GM06990 (cell line): ENCODE data around the gene SHMT2.
A peak's percentile ranks its signal among the peaks of the same experiment; 100 is the strongest.

Source experiments
- DNase-seq: peaks from one replicate; pipeline ENCODE4 v3.0.0-alpha.2; 2011; ENCODE audit not compliant: insufficient read length; ENCODE audit errors: extremely low read depth
- H3K27me3 ChIP-seq: replicated peaks from 2 replicates; pipeline ENCODE4 v1.6.0; 2011; ENCODE audit warnings: low read length; ENCODE audit not compliant: control insufficient read depth, insufficient read depth
- H3K36me3 ChIP-seq: 2 replicates; pipeline ENCODE4 v1.5.1; 2011; ENCODE audit warnings: low read length; ENCODE audit not compliant: control insufficient read depth, insufficient read depth
- H3K4me3 ChIP-seq: replicated peaks from 2 replicates; pipeline ENCODE4 v1.5.1; 2011; ENCODE audit warnings: low read depth, mild to moderate bottlenecking, control low read depth, low read length
- CTCF ChIP-seq: IDR thresholded peaks from 2 replicates; pipeline ENCODE4 v1.5.1; 2011; ENCODE audit warnings: low read length, control low read depth, mild to moderate bottlenecking, inconsistent platforms; ENCODE audit not compliant: insufficient read depth, poor library complexity, severe bottlenecking

SHMT2 gene

DNA sequence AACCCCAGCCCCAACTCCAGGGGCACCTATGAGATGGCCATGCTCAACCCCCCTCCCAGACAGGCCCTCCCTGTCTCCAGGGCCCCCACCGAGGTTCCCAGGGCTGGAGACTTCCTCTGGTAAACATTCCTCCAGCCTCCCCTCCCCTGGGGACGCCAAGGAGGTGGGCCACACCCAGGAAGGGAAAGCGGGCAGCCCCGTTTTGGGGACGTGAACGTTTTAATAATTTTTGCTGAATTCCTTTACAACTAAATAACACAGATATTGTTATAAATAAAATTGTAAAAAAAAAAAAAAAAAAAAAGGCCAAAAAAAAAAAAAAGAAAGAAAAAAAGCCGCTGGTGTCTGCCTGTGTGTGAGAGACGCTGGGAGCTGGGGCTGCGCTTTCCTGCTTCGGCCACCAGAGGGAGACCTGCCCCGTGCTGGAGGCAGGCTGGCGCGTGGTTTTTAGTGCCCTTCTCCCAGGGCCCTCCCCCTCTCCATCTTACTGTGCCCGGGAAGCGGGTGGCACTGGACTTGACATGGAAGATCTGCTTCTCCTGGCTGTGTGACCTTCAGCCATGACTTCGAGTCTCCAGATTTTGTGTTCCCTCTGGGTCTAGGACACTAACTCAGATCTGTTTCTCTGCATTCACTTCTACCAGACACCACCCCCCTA, 16.3 kb upstream of the SHMT2 start:
- Histone ChIP-seq H3K27me3 (peaks cover 7% of the 10 kb centered on the region), H3K4me3 (no peak overlapping the region), H3K36me3 (no peaks in the 10 kb centered on the region)
- peak; percentile 99 for TF ChIP-seq CTCF
- DNase-seq, result peak; percentile 75

DNA sequence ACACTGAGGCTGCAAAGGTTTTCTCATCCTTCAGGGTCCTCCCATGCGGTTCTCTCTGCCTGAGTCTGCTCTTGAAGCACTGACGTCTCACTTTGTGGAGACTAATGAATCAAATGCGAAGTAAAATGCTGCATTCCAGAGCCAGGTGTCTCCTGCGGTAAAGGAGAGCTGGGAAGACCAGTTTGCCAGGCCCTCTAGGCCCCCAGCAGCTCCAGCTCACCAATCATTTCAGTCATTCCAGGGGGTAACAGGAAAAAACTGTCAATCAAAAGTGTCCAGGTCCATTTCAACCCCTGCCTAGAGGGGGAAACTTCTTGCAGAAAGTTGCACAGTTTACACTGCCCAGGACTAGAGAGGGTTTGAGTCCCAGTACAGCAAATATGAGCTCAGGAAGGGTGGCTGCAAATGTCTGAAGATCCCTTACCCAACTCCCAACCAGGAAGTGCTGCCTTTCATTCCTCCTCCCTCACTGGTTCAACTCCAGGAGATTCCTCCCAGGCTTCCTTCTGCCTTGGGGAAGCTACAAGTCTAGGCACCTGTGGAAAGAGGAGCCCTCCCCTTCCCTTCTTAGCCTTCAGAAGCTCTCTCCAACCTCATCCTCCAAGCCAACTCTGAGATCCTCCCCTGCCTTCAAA, 15.6 kb upstream of the SHMT2 start:
- Histone ChIP-seq H3K27me3 (peaks cover 7% of the 10 kb centered on the region), H3K4me3 (no peak overlapping the region), H3K36me3 (no peaks in the 10 kb centered on the region)
- DNase-seq, result no peak
- no peak for TF ChIP-seq CTCF

GRCh38 chr12:57214398-57214781, 15.1 kb upstream of the SHMT2 start:
- Histone ChIP-seq H3K4me3 (no peak overlapping the region), H3K27me3 (peaks cover 7% of the 10 kb centered on the region), H3K36me3 (no peaks in the 10 kb centered on the region)
- peak; percentile 83 for TF ChIP-seq CTCF
- no peak for DNase-seq

- H3K36me3 ChIP-seq, result no peaks in the 10 kb centered on the region
- H3K4me3 ChIP-seq, result no peak overlapping the region
- H3K27me3 ChIP-seq, result peaks cover 7% of the 10 kb centered on the region
- TF ChIP-seq CTCF, result no peak
- no peak for DNase-seq
Measured at GRCh38 chr12:57215065-57215464, 14.4 kb upstream of the SHMT2 start.

DNA sequence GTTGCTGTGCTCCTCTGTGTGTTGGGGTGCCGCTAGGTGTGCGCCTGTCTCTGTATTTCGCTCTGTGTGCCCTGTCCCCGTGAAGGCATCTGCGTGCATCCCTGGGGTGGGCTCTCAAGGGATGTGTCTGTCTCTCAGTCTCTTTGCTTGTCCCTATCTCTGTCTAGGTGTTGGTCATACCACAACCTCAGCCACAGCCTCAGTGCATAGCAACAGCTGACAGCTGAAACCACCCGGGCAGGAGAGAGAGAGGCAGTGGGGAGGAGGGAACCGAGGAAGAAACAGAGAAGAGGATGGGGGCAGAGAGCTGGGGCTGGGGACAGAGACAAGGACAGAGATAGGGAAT, 13.9 kb upstream of the SHMT2 start:
- DNase-seq, result peak; percentile 37
- H3K27me3 ChIP-seq, result peaks cover 7% of the 10 kb centered on the region
- peak overlapping the region; percentile 47; the same call in 1 of the 2 replicates for H3K4me3 ChIP-seq

More for the DNA sequence above, 13.9 kb upstream of the SHMT2 start:
- TF ChIP-seq CTCF, result no peak
- H3K36me3 ChIP-seq, result no peaks in the 10 kb centered on the region
